Activated CD4-positive, alpha-beta T cell treated with anti-CD3 and anti-CD28 coated beads, Interleukin-10, Interleukin-2, amounts not matched to agents 100 ng/mL and 50 ng/mL, durations not matched to agents 16 hours and 8 hours (primary cell): ENCODE data around the gene CCDC71.

Experiments used
- DNase-seq: peaks from one replicate; pipeline ENCODE4 v3.0.0-alpha.2; 2020

CCDC71 gene

DNA sequence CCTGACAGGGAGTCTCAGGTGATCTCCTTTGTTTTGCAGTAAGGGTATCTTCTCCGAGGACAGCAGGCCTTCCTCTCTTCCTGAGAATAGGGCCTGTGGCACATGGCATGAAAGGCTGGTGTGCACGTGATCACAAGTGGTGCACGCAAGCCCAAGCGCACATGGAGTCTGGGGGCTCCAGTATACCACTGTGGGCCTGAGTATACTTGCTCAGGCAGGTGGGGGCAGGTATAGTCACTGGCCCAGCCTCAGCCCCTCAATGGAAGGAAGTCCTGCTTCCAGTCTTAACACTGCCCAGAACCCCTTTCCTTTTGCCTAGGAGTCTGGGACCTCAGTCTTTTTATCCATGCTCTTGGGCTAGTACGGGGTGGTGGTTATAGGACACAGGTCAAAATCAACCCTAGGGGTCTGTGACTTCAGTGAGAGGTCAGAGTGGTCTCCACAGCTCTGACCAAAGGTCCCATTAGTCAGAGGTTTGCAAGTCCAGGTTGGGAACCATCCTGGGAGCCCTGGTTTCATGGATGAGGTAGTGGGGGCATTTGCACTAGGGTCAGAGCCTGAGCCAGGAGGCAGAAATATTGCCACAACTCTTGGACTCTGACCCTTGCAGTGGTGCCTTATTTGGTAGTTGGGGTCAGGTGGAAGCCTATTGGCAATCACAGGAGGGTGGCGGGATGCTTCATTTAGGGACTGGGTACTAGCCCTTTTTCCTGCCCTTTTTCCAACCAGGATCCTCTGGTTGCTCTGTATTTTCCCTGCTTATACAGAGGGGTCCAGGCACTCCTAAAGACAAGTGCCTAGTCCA, 823 bp upstream of the CCDC71 start:
- no peak for DNase-seq

DNA sequence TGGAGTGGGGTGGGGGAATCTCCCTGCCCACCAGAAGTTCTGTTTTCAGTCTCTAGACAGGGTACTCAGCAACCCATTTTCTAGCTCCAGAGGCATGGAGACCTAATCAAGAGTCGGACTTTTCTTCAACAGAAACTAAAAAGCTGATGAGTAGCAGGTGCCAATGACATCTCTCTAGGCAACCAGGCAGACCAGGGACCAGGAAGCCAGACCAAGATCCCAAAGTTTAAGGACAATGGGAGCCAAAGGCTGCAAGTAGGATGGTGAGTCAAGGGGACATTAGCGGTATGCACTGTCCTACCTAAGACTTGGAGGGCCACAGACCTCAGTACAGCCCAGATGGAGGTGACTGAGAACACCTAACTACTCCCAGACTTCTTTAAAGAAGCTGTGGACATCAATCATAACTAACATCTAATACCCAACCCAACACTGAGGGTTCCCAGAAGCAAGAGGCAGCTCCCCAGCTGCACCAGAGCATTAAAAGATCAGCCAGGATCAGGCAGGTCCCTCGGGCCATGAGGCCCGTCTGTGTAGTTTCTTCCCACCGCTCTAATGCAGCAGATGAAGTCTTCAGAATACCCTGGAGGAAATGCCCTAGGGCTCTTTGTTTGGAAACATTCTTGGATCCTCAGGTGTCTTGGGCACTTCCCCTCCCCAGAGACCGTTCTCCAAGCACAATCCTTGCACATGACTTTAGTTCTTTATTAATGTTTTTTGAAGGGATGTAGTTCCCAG, 979 bp downstream of the CCDC71 start:
- DNase-seq = no peak

DNA sequence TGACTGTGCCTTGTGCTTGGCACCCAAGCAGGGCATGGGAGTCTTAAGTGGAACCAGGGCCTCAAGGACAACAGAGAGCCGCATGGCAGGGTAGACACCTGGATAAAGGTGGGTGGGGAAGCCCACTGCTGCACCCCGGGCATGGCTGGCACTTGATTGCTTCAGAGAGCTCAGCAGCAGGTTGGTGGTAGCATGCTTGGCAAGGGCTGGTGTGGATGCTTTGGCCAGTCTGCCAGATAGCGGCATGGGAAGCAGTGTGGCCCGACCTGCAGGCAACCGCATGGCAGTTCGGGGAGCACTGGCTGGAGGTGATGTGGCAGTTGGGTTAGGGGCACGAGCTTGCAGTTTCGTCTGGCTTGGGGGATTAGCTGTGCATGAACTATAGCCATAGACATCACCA, 2.5 kb downstream of the CCDC71 start:
- DNase-seq = no peak

DNA sequence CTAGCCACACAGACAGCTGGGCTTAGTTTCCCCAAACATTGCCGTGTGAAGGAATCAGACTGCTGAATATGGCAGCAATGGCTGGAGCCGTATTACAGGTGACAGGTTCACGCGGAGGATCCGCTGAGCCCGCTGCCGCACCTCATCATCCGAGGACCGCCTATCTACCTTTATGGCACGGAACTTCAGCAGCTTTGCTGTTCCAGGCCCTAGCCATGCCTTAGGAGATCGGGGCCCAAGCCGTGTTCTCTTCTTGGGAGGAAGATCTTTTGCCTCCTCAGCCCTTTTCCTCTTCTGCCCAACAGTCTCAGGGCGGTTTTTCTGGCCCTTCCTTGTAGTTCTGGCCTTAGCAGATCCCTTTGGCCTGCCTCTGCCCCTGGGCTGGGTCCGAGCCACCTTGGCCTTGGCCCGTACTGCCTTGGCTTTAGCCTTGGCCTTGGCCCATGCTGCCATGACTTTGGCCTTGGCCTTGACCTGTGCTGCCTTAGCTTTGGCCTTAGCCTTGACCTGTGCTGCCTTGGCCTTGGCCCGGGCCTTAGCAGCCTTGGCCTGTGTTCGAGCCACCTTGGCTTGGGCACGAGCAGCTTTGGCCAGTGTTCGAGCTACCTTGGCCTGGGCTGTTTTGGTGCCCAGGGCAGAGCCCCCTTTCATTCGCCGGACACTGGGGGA, 3.2 kb downstream of the CCDC71 start:
- no peak for DNase-seq

DNA sequence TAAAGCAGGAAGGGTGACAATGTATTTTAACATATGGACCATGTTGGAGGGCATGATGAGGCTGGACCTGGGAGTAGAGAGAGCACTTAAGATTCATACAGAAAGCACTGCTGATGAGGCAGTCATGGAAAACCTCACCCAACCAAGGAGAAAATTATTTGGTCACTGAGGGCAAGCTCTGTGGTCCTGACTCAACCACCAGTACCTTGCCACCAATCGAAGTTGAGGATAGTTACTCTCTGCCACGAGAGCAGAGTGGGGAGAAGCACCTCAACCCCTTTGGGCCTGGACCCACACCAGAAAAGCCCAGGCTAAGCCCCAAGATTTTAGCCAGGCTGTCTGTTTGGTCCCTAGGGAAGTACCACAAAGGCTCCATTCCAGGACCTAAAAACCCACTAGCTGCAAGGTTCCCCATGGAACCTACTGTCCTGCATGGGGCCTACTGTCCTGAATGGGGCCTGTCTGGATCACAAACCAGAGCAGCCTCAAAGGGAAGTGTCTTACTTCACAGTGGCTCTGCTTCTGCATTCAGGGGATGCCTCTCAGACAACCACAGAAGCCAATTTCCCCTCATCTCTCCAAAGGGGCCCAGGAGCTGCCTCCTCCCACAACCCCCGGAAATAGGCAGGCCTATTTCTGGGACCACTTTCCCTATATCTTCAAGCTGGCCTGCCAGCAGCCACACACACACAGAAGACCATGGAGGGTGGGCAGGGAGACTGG, 4.2 kb downstream of the CCDC71 start:
- DNase-seq = peak; percentile 26

DNA sequence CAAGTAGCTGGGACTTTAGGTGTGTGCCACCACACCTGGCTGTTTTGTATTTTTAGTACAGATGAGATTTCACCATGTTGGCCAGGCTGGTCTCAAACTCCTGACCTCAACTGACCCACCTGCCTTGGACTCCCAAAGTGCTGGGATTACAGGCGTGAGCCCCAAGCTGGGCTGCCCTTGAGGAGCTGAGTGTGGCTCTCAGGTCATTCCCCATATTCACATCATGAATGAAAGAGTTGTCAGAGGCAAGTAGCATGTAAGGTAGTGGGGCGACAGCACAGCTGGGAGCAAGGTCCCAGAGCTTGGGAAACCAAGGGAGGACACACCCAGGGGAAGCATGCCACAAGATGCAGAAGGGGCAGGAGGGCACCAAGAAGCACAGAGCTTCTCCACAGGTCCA, 4.9 kb downstream of the CCDC71 start:
- no peak for DNase-seq

DNA sequence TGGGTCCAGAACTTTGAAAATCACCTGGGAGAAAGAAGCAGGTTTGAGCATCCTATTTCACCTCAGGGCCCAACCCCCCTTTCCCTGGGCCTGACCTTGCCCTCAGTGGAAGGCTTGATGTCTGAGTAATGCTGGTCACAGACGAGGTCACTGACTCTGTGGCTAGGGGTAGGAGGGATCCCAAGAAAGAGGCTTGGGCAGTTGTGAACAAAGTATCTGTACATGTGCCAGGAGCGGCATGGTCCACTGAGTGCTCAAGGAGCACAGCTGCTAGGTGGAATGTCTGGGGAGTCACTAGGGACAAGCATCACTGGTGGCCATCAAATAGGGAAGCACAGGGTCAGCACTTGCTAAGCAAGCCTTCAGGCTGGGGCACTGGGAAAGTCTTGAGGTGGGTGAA, 7.3 kb downstream of the CCDC71 start:
- no peak for DNase-seq

DNA sequence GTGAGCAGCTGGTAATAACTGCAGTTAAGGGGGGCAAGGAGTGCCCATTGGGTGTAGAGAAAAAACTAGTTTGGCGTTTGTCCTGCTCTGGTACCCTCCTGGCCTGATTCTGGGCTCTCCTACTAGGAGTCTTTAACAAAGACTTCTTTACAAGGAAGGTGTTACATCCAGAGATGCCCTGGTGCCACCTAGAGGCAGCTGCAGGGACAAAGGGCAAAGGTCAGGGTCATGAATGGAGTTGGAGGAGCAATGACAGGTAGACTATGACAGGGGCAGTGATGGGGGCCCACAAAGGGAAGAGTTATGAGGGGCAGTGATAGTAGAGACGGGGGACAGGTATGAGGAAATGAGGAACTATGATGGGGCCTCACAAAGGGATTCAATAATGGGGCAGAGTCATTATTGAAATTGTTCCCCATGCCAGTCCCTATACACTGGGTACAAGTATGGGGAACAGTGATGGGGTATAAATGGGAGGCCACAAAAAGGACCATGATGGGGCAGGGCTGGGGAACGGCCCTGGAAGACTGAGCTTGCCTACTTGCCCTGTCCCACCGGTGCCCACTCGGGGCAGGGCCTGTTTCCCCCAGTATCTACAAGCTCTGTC, 7.9 kb downstream of the CCDC71 start:
- DNase-seq = peak; percentile 73

DNA sequence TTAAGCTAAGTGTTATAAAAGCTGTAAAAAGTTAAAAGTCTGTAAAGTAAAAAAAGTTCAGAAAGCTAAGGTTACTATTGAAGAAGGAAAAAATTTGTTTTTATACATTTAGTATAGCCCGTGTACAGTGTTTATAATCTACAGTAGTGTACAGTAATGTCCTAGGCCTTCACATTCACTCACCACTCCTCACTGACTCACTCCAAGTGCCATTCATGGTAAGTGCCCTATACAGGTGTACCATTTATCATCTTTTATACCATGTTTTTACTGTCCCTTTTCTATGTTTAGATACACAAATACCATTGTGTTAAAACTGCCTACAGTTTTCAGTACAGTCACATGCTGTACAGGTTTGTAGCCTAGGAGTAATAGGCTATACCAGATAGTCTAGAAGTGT, 8.8 kb downstream of the CCDC71 start:
- DNase-seq = no peak

DNA sequence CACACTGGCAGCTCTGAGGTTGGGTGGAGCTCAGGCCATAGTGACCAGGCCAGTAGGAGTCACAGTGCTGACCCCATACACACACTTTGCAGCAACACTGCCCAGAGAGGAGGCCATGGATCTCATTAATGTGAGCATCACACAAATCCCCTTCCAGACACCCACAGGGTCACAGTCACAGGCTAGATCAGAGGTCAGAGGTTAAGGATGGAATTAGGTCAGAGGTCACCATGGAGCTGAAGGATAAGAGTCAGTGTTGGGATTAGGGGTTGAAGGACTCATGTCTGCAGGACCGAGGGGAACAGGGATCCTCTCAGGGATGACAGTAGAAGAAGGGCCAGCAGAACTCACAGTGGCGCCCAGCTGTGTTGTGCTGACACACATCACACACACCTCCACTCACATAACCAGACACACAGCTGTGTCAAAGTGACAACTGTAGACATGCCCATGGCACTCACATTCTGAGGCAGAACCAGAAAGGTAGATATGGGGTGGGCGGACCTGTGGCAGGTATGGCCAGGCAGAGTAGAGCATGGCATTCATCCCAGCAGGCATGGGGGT, 12.7 kb downstream of the CCDC71 start:
- no peak for DNase-seq

DNA sequence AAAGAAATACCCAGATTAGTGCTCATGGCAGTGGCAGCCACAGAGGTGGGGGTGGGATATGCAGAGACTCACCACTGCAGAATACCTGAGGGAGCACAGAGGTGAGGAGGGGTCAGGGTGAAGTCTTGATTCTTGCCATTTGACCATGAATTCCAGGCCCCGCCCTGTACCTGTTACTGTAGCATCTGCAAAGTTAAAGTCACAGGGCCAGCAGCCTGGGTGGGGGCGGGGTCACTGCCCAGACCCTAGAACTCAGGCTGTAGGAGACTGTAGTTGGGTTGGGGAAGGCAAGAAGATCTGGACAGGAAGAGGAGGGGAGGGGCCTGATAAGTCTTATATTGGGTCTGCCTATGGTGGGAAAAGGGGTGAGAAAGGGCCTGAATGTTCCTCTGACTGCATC, 14.5 kb downstream of the CCDC71 start:
- DNase-seq = no peak

DNA sequence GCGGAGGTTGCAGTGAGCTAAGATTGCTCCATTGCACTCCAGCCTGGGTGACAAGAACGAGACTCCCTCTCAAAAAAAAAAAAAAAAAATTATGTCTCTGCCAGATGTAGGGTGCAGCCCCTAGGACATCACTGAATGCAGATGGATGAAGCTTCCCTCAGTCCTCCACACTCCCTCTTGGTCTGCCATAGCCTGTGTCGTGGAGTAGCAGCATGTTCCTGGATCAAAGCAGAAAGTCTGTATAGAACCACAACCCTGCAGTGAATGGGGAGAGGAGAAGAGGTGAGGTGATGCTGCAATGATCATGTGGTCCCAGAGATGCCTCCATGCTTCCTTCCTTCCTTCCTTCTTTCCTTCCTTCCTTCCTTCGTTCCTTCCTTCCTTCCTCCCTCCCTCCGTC, 18.0 kb downstream of the CCDC71 start:
- DNase-seq = no peak

DNA sequence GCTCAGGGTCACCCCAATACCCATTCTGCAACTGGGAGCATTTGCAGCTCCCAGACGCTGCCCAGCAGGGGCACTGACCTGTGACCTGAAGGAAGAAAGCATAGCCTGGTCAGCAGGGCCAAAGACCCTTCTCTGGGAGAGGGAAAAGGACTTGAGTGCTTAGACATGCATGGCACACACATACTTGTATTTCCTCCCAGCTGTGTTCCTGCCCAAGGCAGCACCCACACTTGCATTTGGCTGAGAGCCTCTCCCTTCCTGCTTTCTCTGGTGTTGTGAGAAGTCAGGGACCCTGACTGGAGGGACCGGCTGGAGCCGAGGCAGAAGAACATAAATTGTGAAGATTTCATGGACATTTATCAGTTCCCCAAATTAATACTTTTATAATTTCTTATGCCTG, 26.1 kb downstream of the CCDC71 start:
- DNase-seq = no peak

DNA sequence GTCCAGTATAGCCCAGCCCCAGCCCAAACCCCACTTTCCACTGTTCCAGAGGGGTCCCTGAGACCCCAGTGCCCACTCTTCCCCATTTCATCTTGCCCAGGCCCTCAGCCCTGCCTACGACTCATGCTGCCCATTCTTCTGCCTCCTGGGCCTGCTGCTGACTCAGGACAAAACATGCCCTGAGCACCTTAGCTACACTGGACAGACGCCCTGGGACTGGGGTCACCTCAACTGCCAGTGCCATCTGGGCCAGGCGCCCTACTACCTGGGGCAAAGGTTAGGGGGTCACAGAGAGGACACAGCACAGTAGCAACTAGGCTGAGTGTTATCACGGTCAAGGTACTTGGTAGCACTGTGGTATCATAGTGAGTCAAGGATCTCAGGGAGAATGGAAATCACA, 30.6 kb downstream of the CCDC71 start:
- DNase-seq = no peak

DNA sequence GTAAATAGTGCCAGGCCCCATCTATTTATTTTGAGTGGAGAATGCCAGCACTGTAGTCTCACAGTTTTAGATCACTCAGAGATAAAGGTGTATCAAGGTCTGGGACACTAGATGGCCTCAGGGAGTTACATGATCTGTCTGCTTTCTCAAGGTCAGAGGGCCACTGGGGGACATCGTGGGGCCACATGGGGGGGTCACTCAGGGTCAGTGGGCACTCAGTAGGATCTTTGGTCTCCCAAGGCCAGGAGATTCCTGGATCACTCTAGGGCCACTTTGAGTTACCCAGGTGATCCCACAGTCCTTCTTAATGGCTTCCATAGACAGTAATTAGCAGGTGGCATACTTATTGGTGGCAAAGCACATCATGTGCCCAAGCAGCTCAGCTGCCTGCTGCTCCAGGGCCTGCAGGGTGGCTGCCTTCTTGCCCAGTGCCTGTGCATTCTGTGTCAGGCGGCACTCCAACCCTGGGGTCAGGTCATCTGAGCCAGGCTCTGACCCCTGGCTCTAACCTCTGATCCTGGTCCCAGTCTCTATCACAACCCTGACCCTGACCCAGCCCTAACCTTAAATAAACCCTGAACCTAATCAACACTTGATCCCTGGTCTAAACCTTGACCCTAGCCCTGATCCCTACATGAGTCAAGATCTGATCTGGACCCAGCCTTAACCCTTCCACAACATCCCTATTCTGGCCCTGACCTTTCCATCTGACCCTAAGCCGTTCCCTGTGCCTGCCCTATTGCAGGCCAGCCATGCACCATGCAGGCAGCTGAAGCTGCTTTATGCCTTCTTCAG, 31.5 kb downstream of the CCDC71 start:
- no peak for DNase-seq

DNA sequence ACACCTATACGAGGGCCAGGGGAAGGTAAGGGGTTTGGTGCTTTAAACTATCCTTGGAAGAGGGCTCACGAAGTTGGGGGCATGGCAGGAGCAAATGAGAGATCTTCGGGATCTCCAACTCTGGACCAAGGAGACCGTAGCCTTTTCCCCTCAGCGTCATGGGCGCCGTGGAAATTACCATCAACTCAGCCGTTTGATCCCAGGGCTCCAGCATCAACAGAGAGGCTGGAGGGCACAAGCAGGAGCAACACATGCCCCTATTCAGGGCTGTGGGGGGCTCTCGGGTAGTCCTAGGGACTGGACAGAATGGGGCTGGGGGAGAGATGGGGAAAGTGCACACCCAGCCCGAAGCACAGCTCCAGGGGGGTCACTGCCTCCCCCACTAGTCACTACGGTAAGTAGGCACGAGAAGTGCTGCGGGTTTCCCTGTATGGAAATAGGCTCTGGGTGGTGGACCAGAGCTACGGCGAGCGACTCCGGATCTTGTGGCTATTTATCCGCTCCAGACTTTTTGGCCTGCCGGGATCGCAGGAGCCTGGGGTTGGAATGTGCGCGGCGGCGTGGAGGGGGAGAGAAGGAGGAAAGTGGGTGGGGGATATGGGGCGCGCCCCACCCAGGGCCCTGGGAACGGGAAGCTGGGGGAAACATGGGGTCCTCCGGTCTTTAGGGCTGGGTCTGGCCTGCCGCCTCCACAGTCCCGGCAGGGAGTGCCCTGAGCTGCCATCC, 32.7 kb downstream of the CCDC71 start:
- no peak for DNase-seq

DNA sequence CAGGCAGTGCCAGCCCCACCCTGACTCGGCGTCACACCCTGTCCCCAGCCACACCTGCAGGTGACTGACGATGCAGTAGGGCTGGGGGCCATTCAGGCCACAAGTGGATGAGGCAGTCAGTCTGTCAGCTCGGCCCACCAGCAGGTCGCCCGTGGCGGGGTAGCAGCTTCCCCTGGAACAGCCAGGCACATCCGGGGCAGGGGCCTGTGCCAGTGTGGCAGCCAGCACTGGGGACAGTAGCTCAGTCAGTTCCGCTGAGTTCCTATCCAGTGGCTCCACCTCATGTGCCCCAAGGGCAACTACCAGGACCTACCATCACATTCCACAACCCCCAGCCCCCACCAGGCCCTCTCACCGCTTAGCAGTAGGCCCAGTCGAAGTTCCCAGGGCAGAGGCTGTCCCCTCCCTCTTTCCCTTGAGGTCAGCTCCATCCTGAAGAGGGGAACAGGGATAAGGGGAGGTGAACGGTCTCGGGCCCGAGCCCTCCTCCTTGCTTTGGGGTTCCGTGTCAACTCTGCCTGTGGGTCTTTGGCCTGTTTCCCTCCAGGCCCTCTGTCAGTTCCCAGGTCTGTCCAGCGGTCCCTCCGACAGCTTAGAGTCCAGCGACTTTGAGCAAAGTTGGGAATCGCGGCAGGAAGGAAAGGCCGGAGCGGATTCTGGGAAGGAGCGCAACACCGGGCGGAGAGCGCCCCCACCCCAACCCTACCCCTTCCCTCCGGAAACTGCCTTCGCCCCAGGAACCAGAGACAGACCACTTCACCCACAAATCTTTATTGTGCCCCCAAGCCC, 33.5 kb downstream of the CCDC71 start, which contains the start of gene LAMB2:
Gene LAMB2 (minus strand): TSS at position 614 of the 789 bp plus-strand sequence. CDS start 183 bp downstream, at position 431.
- DNase-seq = no peak

DNA sequence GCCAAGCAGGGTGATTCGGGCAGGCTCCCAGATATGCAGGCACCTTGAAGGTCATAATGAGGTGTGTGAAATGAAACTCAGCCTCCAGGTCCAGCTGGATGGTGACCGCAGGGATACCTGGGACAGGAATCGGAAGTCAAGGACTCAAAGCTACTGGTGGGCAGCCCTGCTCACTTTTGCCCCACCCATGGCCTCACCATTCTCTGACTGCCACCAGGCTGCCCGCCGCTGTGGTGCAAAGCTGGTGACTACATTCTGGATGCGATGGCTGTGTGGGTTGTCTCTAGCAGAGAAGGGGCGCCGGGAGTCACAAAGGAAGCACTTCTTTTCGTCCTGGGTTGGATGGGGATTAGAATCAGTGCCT, 34.1 kb downstream of the CCDC71 start:
- DNase-seq = no peak

DNA sequence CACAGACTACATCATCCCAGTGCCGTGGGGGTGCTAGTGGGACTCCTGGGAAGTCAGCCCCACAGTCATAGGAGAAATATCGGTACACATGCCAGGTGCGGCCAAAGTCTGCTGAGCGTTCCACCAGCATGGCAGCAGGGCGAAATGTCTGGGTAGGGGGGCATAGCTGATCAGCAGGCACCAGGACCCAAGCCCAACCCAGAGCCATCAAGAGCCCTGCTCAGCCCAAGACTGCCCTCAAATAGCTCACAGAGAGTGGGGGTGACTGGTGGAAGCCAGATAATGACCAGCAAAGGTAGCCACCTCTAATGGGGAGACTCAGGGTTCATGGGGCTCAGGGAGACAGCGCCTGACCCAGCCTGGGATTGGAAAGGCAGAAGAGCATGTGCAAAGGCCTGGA, 34.6 kb downstream of the CCDC71 start:
- no peak for DNase-seq

DNA sequence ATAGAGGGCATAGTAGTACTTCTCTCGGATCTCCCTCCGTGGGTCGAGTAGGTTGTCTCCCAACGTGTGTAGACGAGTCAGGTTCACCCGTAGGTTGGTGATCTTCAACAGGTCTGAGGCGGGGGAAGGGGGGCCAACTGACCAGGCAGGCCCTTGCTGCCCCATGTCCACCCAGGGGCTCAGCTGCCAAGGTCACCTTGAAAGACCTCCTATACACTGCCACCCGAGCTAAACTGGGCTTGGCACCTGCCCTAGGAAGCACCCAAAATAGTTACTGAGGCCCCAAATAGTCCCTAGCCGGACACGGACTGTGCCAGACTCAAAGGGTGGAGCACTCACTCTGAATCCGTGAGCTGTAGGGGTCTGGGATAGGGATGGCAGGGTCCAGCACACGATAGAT, 35.1 kb downstream of the CCDC71 start:
- no peak for DNase-seq
